HG03025 (cell line): Measurements from ENCODE around the gene DPP10.
"Not testable (repeated sequence)": the region's sequence is repeated elsewhere in the genome, so short reads cannot be mapped to it uniquely, and the experiment has no call there.

ENCODE experiments used
- ATAC-seq: cut with Tn5 transposase; IDR thresholded peaks from one replicate; pipeline ENCODE4 v1.9.1; 2021; ENCODE audit warnings: mild to moderate bottlenecking, moderate library complexity; ENCODE audit not compliant: unreplicated experiment, low FRiP score

Gene DPP10

GRCh38 chr2:114499101-114499500, 56.7 kb downstream of the DPP10 start:
- no peak for ATAC-seq

DNA sequence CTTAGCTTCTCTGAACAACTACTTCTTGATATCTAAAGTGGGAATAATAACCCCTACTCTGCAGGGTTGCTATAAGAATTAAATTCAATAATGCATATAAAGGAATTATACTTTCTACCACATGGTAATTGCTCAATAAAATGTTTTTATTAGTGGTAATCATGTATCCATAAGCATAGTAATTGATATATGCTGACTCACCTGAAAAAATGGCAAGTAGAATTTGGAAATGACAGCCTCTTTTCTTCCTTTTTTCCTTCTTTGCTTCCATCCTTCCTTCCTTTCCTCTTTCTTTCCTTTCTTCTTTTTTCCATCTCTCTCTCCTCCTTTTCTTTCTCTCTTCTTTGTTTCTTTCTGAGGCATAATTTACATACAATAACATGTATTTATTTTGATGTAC, 65.3 kb downstream of the DPP10 start:
- no peak for ATAC-seq

DNA sequence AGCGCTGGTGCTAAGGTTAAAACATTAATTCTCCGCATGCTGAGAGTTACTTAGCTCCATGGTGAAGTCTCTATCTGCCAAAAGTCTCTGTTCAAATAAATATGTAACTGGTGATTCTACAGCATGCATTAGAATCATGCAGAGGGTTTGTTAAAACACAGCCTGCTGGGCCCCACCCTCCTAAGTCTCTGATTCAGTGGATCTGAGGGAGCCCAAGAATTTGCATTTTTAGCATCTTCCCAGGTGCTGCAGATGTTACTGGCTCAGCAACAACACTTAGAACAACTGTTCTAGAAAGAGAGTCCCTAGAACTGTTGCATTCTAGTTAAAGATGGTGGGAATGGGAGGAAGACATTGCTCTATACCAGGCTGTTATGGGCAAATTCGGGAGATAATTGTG, 73.4 kb downstream of the DPP10 start:
- ATAC-seq: no peak

- ATAC-seq: no peak
Measured at GRCh38 chr2:114517580-114517979, 75.1 kb downstream of the DPP10 start.

GRCh38 chr2:114518738-114519137, 76.3 kb downstream of the DPP10 start:
- ATAC-seq: no peak

DNA sequence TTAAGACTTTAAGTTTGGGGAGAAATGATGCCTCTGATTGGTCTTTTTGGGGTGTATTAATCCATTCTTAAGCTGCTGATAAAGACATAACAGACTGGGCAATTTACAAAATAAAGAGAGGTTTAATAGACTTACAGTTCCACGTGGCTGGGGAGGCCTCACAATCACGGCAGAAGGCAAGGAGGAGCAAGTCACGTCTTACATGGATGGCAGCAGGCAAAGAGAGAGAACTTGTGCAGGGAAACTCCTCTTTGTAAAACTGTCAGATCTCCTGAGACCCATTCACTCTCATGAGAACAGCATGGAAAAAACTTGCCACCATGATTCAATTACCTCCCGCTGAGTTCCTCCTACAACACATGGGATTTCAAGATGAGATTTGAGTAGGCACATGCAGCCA, 80.2 kb downstream of the DPP10 start:
- not testable (repeated sequence) for ATAC-seq

DNA sequence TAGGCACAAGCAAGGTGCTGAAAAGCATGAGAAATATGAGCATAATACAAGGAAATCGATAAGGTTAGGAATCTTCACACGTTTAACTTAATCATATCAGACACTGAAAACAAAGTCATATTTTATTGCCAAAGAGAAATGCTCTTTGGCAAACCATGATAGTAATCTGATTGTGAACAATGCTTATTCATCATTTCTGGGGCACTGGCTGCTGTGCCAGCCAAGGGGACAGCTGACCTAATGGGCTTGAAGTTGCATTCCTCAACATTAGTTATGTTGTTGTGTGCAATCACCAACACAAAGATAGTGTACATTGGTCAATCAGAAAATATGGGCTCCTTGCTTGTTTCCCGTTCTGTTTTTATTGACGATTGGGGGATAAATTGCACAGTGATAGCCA, 83.5 kb downstream of the DPP10 start:
- no peak for ATAC-seq

- ATAC-seq: no peak
Measured at GRCh38 chr2:114526841-114527240, 84.4 kb downstream of the DPP10 start.

DNA sequence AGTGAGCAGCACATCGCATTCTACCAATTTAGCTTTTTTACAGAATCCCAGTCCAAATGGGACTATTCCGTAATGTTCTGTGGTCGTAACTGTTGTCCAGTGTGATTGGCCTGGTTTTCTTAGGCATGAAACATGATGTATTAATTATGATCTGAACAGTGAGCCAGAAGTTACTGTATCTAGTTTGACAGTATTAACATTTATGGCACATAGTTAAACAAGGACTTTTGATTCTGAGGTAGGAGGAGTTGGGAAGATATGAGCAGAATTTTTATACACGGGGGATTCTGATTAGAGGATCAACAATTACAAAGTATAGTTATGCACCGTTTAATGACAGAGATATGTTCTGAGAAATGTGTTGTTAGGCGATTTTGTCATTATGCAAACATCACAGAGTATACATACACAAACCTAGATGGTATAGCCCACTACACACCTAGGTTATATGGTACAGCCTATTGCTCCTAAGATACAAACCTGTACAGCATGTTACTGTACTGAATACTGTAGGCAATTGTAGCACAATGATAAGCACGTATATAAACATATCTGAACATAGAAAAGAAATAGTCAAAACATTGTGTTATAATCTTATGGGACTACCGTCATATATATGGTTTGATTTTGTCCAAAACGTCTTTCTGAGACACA, 85.0 kb downstream of the DPP10 start:
- ATAC-seq: no peak

GRCh38 chr2:114534116-114535084, 92.0 kb downstream of the DPP10 start:
- no peak for ATAC-seq

- ATAC-seq: no peak
Measured at GRCh38 chr2:114537777-114538176, 95.3 kb downstream of the DPP10 start.

DNA sequence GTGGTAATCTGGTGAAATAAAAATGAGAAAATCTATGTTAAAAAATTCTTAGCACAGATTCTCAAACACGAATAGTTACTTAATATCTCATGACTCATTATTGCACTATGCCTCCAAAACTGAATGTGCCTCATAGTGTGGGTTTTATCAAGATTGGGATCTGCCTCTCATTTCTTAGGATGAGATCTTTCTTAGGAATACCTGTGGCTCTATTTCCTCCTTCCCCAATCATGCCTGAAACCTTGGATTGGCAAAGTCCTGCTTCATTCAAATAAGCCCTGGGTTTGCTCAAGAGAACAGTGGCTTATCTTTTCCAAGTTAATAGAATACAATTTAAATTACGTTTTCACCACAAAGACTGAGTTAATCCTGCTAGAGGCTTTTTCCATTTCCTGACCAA, 100.3 kb downstream of the DPP10 start:
- no peak for ATAC-seq

GRCh38 chr2:114543236-114543766, 100.9 kb downstream of the DPP10 start:
- ATAC-seq: no peak

DNA sequence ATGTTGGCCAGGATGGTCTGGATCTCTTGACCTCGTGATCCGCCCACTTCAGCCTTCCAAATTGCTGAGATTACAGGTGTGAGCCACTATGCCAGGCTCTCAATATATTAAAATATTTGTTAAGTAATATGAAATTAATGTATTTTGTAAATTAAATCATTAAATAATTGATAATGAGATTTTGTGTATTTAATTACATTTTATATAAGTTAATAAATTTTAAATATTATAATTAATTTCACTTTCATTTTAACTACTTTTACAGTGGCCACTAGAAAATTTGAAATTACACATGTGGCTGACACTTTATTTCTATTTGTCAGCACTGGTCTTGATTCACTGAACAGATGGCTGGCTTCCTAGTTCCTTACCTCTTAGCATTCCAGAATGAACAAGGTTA, 102.6 kb downstream of the DPP10 start:
- no peak for ATAC-seq

- no peak for ATAC-seq
Measured at GRCh38 chr2:114546531-114546930, 104.1 kb downstream of the DPP10 start.

- no peak for ATAC-seq
Measured at GRCh38 chr2:114548151-114548550, 105.7 kb downstream of the DPP10 start.

GRCh38 chr2:114550364-114550763, 107.9 kb downstream of the DPP10 start:
- no peak for ATAC-seq

DNA sequence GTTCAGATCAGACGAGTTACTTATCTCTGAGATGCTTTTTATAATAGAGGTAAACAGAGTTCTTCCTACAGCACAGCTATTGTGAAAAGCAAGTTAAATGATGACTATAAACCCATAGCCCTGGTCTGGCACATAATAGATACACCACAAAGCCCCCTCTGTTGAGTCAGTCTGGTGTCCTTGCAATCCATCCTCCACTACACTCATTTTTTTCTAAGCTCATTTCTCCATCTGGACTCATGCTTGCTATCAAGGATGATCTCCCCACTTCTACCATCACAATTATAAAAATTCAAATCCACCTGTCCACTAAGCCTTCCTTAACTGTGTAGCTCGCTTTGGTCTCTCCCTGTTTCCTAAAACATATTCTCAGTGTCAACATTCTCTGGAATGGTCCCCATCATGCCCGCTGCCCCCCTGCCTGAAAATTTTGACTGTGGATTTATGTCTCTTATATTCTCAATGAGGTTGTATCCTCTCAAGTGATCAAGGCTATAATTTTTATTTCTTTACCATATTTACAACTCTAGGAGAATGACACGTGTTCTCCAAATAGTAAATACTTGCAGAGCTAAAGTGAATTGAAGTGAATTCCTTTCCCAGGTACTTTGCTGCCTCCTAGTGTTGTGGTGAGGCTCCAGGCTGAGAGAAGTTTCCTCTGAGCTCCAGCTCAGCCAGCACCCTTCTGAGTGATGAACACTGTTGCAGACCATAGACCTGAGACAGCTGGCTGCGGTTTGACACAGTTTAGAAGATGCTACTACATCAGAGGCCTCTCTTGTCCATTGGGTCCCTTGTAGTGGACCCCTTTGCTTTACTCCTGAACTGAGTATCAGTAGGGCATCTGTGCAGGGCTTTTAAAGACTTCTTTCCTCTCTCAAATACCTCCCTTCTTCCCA, 108.7 kb downstream of the DPP10 start:
- ATAC-seq: no peak

DNA sequence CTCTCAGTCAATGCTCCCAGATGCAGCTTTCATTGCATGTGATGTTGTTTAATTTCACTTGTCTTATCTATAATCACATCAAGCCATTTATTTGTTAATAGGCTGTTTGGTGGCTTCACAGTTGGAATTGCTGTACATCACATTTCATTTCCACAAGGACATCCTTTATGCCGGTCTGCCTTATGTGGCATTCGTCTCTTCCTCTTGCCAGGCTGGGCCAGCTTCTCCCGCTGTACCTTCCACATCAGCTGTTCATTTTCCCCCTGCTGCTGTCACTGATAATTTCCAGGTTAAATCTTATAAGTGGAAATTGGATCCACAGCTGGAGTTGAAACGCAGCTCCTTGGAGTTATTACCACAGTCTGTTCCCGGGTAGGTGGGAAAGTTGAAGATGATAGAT, 110.6 kb downstream of the DPP10 start:
- ATAC-seq: no peak

- no peak for ATAC-seq
Measured at GRCh38 chr2:114569166-114569565, 126.7 kb downstream of the DPP10 start.

DNA sequence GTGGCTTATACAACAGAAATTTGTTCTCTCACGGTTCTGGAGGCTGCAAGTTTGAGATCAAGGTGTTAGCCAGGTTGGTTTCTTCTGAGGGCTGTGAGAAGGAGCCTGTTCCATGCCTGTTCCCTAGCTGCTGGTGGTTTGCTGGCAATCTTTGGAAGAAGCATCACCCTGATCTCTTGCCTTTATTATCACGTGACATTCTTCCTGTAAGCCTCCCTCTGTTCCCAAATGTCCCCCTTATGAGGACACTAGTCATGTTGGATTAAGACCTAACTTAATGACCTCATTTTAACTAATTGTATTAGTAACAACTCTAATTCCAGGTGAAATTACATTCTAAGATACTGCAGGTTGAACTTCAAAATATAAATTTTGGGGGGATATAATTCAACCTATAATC, 135.2 kb downstream of the DPP10 start:
- no peak for ATAC-seq
